Adrenal gland (tissue), 12 donors: Measurements from ENCODE around the gene PCLO. TPM values are rescaled to one million over a fixed set of nuclear protein-coding genes. Genes with fewer than 3 reads are reported as not detected.

Experiments
- DNase-seq, 7 donors: peaks; one replicate each; pipeline ENCODE4 v3.0.0-alpha.2; 2019 to 2020
- H3K27ac ChIP-seq, 5 donors: fragments of 200-600 bp; sonication (generic) in 4 of 5; 1 replicate in 3 of 5; 2 replicates in 2 of 5; pipeline versions ENCODE4 v1.5.1 to v1.8.0; 2016 to 2020; ENCODE audit warnings: mild to moderate bottlenecking in 1 of 5
- H3K27me3 ChIP-seq: fragments of 200-600 bp; 2 replicates; pipeline ENCODE4 v1.8.0; 2021
- H3K36me3 ChIP-seq, 2 donors: fragments of 200-600 bp; replicated peaks in 1 of 2; 1 replicate in 1 of 2; 2 replicates in 1 of 2; pipeline versions ENCODE4 v1.5.1 to v1.8.0; 2018 to 2022
- H3K4me1 ChIP-seq, 2 donors: fragments of 200-600 bp; replicated peaks in 1 of 2; 1 replicate in 1 of 2; 2 replicates in 1 of 2; pipeline versions ENCODE4 v1.5.1 to v1.8.0; 2018 to 2021
- H3K4me3 ChIP-seq, 4 donors: fragments of 200-600 bp; sonication (generic) in 3 of 4; one replicate each; pipeline ENCODE4 v1.5.1; 2016 to 2018
- H3K9me3 ChIP-seq, 3 donors: fragments of 200-600 bp; sonication (generic) in 1 of 3; replicated peaks in 1 of 3; 1 replicate in 2 of 3; 2 replicates in 1 of 3; pipeline versions ENCODE4 v1.5.1 to v1.8.0; 2016 to 2021
- CTCF ChIP-seq, 6 experiments: fragments of 450-650 bp in 4 of 6; fragments of 200-600 bp in 2 of 6; sonication (generic) in 1 of 6; IDR thresholded peaks; 1 replicate in 5 of 6; 2 replicates in 1 of 6; pipeline versions ENCODE4 v1.5.1 to v1.8.0; 2016 to 2021; ENCODE audit warnings: antibody characterized with exemption in 6 of 6, mild to moderate bottlenecking in 2 of 6, moderate library complexity in 1 of 6
- POLR2A ChIP-seq, 2 donors: fragments of 450-650 bp; IDR thresholded peaks; one replicate each; pipeline ENCODE4 v1.6.1; 2017; ENCODE audit warnings: antibody characterized with exemption in 2 of 2, mild to moderate bottlenecking in 2 of 2, moderate library complexity in 1 of 2
- WGBS, 4 donors: extraction: QIAGEN DNeasy Blood & Tissue Kit in 2 of 4; methylation state at CpG; one replicate each; pipeline versions ENCODE4 v1.1.5 to v1.1.7; 2013 to 2017; 5-methylcytosine and 5-hydroxymethylcytosine counted together
- intact Hi-C, 2 donors: fragments of 100-400 bp; cut with DNase I; formaldehyde crosslinking; loops; one replicate each; pipeline versions ENCODE4 v1.14.1 to v1.15.0; 2022 to 2023
- polyA plus RNA-seq, 3 donors: library from polyadenylated mRNA; stranded (reverse); fragments of 200-250 nt in 2 of 3; fragments of 350-450 nt in 1 of 3; fragmentation: Illumina TruSeq in 1 of 3; extraction: RNeasy Lipid Tissue Mini Kit (QIAGEN cat#74804) in 1 of 3; gene quantifications; one replicate each; pipeline ENCODE4 v1.2.3, GENCODE V29; 2013 to 2014
- total RNA-seq, 9 donors: library from RNA; depleted of rRNA in 4 of 9; stranded (reverse); fragments of >200 nt in 4 of 9; fragments of 120-200 nt in 1 of 9; fragmentation: NEBNext Ultra II Directional in 1 of 9; extraction: Animal tissue kit (Norgen Biotek cat#: 25700) in 1 of 9; gene quantifications; one replicate each; pipeline versions ENCODE4 v1.1.0 to v1.2.4, GENCODE V29; 2013 to 2023
- donor health status: healthy with polysubstance abuse.
- donor health status: Bipolar disorder and iron deficiency.
- donor health status: DM: yes; HTN: yes; CAD: no.
- donor health status: DM: no; HTN: no; CAD: no.
- donor health status: DM: no; HTN: no; CAD: no.
- donor health status: DM: yes; HTN: yes; CAD: no.

Gene PCLO
- total and polyA plus RNA-seq, 12 donors: 1.8 to 17.1 (median 9.6) TPM

GRCh38 chr7:82972135-82972534 is 190.5 kb downstream of the PCLO start:
- DNase-seq: no peak
- Histone ChIP-seq H3K4me1 (no peaks in the 10 kb centered on the region), H3K27ac (no peak overlapping the region), H3K9me3 (no peaks in the 10 kb centered on the region), H3K36me3 (no peaks in the 10 kb centered on the region), H3K4me3 (no peak overlapping the region), H3K27me3 (no peaks in the 10 kb centered on the region)
- TF ChIP-seq POLR2A (IDR thresholded peaks at IDR 0.05): no peak
- no peak for TF ChIP-seq CTCF (IDR thresholded peaks at IDR 0.05)
- intact Hi-C loops: no loop called here
- 64 to 76% (median 70%) methylated on average over 1 of the region's 1 CpG for WGBS, 4 donors

GRCh38 chr7:82965088-82966036 is 197.3 kb downstream of the PCLO start:
- WGBS, 4 donors: 91 to 95% (median 94%) methylated on average over 2 of the region's 2 CpGs
- H3K36me3 ChIP-seq: no peaks in the 10 kb centered on the region
- intact Hi-C loops: no loop called here

GRCh38 chr7:82964150-82964882 is 198.4 kb downstream of the PCLO start:
- no peaks in the 10 kb centered on the region for H3K4me1 ChIP-seq
- no peak for DNase-seq
- intact Hi-C loops: no loop called here
- TF ChIP-seq POLR2A (IDR thresholded peaks at IDR 0.05) (no peak), CTCF (IDR thresholded peaks at IDR 0.05) (no peak)
- no peak overlapping the region for H3K4me3 ChIP-seq
- WGBS, 4 donors: 92 to 100% (median 97%) methylated on average over 1 of the region's 1 CpG
- H3K27ac ChIP-seq: no peak overlapping the region
- no peaks in the 10 kb centered on the region for H3K27me3 ChIP-seq
- no peaks in the 10 kb centered on the region for H3K36me3 ChIP-seq
- peaks cover 0 to 6% (median 0%) of the 10 kb centered on the region in 3 donors for H3K9me3 ChIP-seq

More at GRCh38 chr7:82965088-82966036, 197.3 kb downstream of the PCLO start:
- Histone ChIP-seq H3K4me3 (no peak overlapping the region), H3K9me3 (peaks cover 0 to 6% (median 0%) of the 10 kb centered on the region in 3 donors), H3K27me3 (no peaks in the 10 kb centered on the region), H3K4me1 (no peaks in the 10 kb centered on the region), H3K27ac (no peak overlapping the region)
- no peak for DNase-seq
- TF ChIP-seq POLR2A (IDR thresholded peaks at IDR 0.05): no peak

- Histone ChIP-seq H3K36me3 (no peaks in the 10 kb centered on the region), H3K4me3 (no peak overlapping the region), H3K4me1 (no peaks in the 10 kb centered on the region), H3K27ac (no peak overlapping the region), H3K27me3 (no peaks in the 10 kb centered on the region), H3K9me3 (peaks cover 0 to 6% (median 0%) of the 10 kb centered on the region in 3 donors)
- TF ChIP-seq CTCF (IDR thresholded peaks at IDR 0.05) (no peak), POLR2A (IDR thresholded peaks at IDR 0.05) (no peak)
- DNase-seq: no peak
- intact Hi-C loops: no loop called here
- WGBS, 4 donors: 88 to 98% (median 90%) methylated on average over 3 of the region's 3 CpGs
Measured at GRCh38 chr7:82961240-82961639, 201.4 kb downstream of the PCLO start.
